Neural progenitor cell (in vitro differentiated cells): ENCODE data around the gene MAP2K5. TPM values are rescaled to one million over a fixed set of nuclear protein-coding genes. Genes with fewer than 3 reads are reported as not detected.

Experiments
- DNase-seq: peaks from one replicate; pipeline ENCODE4 v3.0.0-alpha.2; 2016; ENCODE audit warnings: low spot score
- H2AFZ ChIP-seq: fragments of 200-600 bp; sonication (generic); replicated peaks from 2 replicates; pipeline ENCODE4 v1.6.1; 2016; ENCODE audit warnings: antibody characterized with exemption
- H3F3A ChIP-seq: fragments of 200-600 bp; sonication (generic); 2 replicates; pipeline ENCODE4 v1.6.1; 2016; ENCODE audit warnings: antibody characterized with exemption, low read depth
- H3K27ac ChIP-seq: fragments of 200-600 bp; sonication (generic); 2 replicates; pipeline ENCODE4 v1.5.1; 2016; ENCODE audit warnings: mild to moderate bottlenecking
- H3K27me3 ChIP-seq: fragments of 200-600 bp; sonication (generic); 2 replicates; pipeline ENCODE4 v1.6.1; 2016; ENCODE audit warnings: mild to moderate bottlenecking, moderate library complexity
- H3K36me3 ChIP-seq: fragments of 200-600 bp; sonication (generic); 2 replicates; pipeline ENCODE4 v1.5.1; 2016
- H3K4me1 ChIP-seq: fragments of 200-600 bp; sonication (generic); 2 replicates; pipeline ENCODE4 v1.6.1; 2016; ENCODE audit warnings: mixed run types
- H3K4me2 ChIP-seq: fragments of 200-600 bp; sonication (generic); 2 replicates; pipeline ENCODE4 v1.6.1; 2016
- H3K4me3 ChIP-seq: fragments of 200-600 bp; sonication (generic); 2 replicates; pipeline ENCODE4 v1.5.1; 2016
- H3K79me2 ChIP-seq: fragments of 200-600 bp; sonication (generic); 2 replicates; pipeline ENCODE4 v1.6.1; 2016; ENCODE audit warnings: low read depth
- H3K9ac ChIP-seq: fragments of 200-600 bp; sonication (generic); 2 replicates; pipeline ENCODE4 v1.6.1; 2016
- H3K9me3 ChIP-seq: fragments of 200-600 bp; sonication (generic); 2 replicates; pipeline ENCODE4 v1.5.1; 2016; ENCODE audit warnings: low read depth
- H4K20me1 ChIP-seq: fragments of 200-600 bp; sonication (generic); 2 replicates; pipeline ENCODE4 v1.6.1; 2016; ENCODE audit warnings: low read depth
- H3K27ac Mint-ChIP-seq: 3 replicates; pipeline ENCODE4 v1.8.0; 2021; ENCODE audit warnings: mixed read lengths
- H3K27me3 Mint-ChIP-seq: 2 replicates; pipeline ENCODE4 v1.8.0; 2022; ENCODE audit warnings: low read depth, mild to moderate bottlenecking, inconsistent platforms, moderate library complexity, mixed read lengths; ENCODE audit not compliant: insufficient read depth
- H3K36me3 Mint-ChIP-seq: 3 replicates; pipeline ENCODE4 v1.8.0; 2021; ENCODE audit warnings: mixed read lengths
- H3K4me1 Mint-ChIP-seq: 3 replicates; pipeline ENCODE4 v1.8.0; 2021; ENCODE audit warnings: mixed read lengths
- H3K4me3 Mint-ChIP-seq: 3 replicates; pipeline ENCODE4 v1.8.0; 2021; ENCODE audit warnings: mild to moderate bottlenecking, moderate library complexity, mixed read lengths
- H3K9me3 Mint-ChIP-seq: 3 replicates; pipeline ENCODE4 v1.8.0; 2020; ENCODE audit warnings: mixed read lengths
- CTCF ChIP-seq: fragments of 200-600 bp; sonication (generic); IDR thresholded peaks from 2 replicates; pipeline ENCODE4 v1.5.1; 2017; ENCODE audit warnings: antibody characterized with exemption, mild to moderate bottlenecking
- EZH2 ChIP-seq: fragments of 200-600 bp; sonication (generic); IDR thresholded peaks from 2 replicates; pipeline ENCODE4 v1.6.1; 2017; ENCODE audit warnings: antibody characterized with exemption, mild to moderate bottlenecking, moderate library complexity
- EZH2phosphoT487 ChIP-seq: fragments of 200-600 bp; sonication (generic); IDR thresholded peaks from 2 replicates; pipeline ENCODE4 v1.6.1; 2017; ENCODE audit warnings: antibody characterized with exemption
- total RNA-seq: library from RNA; depleted of rRNA; stranded (reverse); fragments of >200 nt; gene quantifications from 2 replicates; pipeline ENCODE4 v1.2.3, GENCODE V29; 2015; ENCODE audit warnings: low replicate concordance

The MAP2K5 gene
- total RNA-seq, 1 donor from 2014 or later, result 17.2 TPM

GRCh38 chr15:67592245-67592644 lies 49.7 kb downstream of the MAP2K5 start:
- Histone ChIP-seq H3K27me3 (no peaks in the 10 kb centered on the region), H4K20me1 (no peaks in the 10 kb centered on the region), H3K79me2 (no peaks in the 10 kb centered on the region), H3K36me3 (no peaks in the 10 kb centered on the region), H3K27ac (no peak overlapping the region), H2AFZ (no peak overlapping the region), H3K9me3 (no peaks in the 10 kb centered on the region), H3K4me1 (no peaks in the 10 kb centered on the region), H3K9ac (no peak overlapping the region), H3F3A (no peaks in the 10 kb centered on the region), H3K4me3 (no peak overlapping the region), H3K4me2 (no peak overlapping the region)
- no peak overlapping the region for H3K27ac Mint-ChIP-seq
- peaks cover 19% of the 10 kb centered on the region for H3K36me3 Mint-ChIP-seq
- no peak for DNase-seq
- H3K9me3 Mint-ChIP-seq, result peaks cover 2% of the 10 kb centered on the region
- H3K4me1 Mint-ChIP-seq, result peaks cover 11% of the 10 kb centered on the region
- TF ChIP-seq EZH2 (no peak), CTCF (no peak), EZH2phosphoT487 (no peak)
- peaks cover 2% of the 10 kb centered on the region for H3K27me3 Mint-ChIP-seq
- no peak overlapping the region for H3K4me3 Mint-ChIP-seq

- Histone ChIP-seq H3K9me3 (no peaks in the 10 kb centered on the region), H3K79me2 (no peaks in the 10 kb centered on the region), H4K20me1 (no peaks in the 10 kb centered on the region), H3K4me3 (no peak overlapping the region), H3K36me3 (no peaks in the 10 kb centered on the region), H2AFZ (no peak overlapping the region), H3F3A (no peaks in the 10 kb centered on the region), H3K4me1 (no peaks in the 10 kb centered on the region), H3K27ac (no peak overlapping the region), H3K9ac (no peak overlapping the region), H3K4me2 (no peak overlapping the region), H3K27me3 (no peaks in the 10 kb centered on the region)
- Mint-ChIP-seq H3K9me3 (peaks cover 2% of the 10 kb centered on the region), H3K4me1 (peaks cover 11% of the 10 kb centered on the region), H3K27me3 (peaks cover 2% of the 10 kb centered on the region), H3K36me3 (peaks cover 6% of the 10 kb centered on the region), H3K27ac (no peak overlapping the region), H3K4me3 (no peak overlapping the region)
- DNase-seq, result no peak
- TF ChIP-seq EZH2phosphoT487 (no peak), EZH2 (no peak), CTCF (no peak)
These were observed 51.1 kb downstream of the MAP2K5 start for GRCh38 chr15:67593562-67593961.

GRCh38 chr15:67594770-67595169 lies 52.3 kb downstream of the MAP2K5 start:
- Histone ChIP-seq H3K9me3 (no peaks in the 10 kb centered on the region), H3K79me2 (no peaks in the 10 kb centered on the region), H3K9ac (no peak overlapping the region), H3K4me2 (no peak overlapping the region), H3K36me3 (no peaks in the 10 kb centered on the region), H3K4me3 (no peak overlapping the region), H3K27me3 (no peaks in the 10 kb centered on the region), H3K4me1 (no peaks in the 10 kb centered on the region), H2AFZ (no peak overlapping the region), H4K20me1 (no peaks in the 10 kb centered on the region), H3F3A (no peaks in the 10 kb centered on the region), H3K27ac (no peak overlapping the region)
- Mint-ChIP-seq H3K36me3 (peaks cover 6% of the 10 kb centered on the region), H3K4me1 (peaks cover 11% of the 10 kb centered on the region), H3K4me3 (no peak overlapping the region), H3K27me3 (peaks cover 2% of the 10 kb centered on the region), H3K27ac (no peak overlapping the region), H3K9me3 (peaks cover 2% of the 10 kb centered on the region)
- TF ChIP-seq EZH2, result no peak
- no peak for TF ChIP-seq EZH2phosphoT487
- TF ChIP-seq CTCF, result no peak
- no peak for DNase-seq
